ENCODE data around the gene VTI1A. TPM values are rescaled to one million over a fixed set of nuclear protein-coding genes. Genes with fewer than 3 reads are reported as not detected.

The VTI1A gene
- total RNA-seq, 6 experiments from 2014 or later, result 11.2 to 26.2 (median 12.3) TPM

DNA sequence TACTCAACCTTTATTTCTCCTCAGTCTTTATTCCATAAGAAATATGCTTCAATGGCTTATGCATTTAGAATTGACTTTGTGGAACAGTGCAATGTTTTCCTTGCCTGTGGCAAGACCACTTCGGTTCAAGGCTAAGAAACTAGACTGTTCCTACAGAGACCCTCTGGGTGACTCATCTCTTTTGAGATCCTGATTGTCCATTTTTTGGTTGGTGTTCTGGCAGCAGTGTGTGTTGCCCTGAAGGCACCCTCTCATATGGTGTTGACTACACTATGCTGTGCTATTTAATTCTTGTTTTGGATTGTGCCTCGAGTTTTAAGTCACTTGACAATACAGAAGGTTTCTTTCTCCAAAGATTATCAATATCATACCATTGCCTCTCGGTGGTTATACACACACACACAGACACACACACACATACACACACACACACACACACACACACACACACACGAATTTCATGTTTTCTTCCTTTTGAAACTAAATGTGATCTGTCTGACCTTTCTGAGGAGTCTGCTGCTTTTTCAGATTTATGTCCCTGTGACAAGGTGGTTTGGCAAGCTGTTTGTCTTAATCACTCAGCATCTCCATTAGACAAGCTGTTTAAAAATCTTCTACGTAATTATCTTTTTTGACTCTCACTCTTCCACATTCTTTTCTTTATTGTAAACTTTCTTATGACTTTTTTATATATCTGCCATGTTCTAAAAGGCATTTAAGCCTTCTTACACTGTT, 187.2 kb downstream of the VTI1A start:
- intact Hi-C loops (cut with DNase I), result no loop called here
- Histone ChIP-seq H3K4me1 (peaks cover 0 to 3% (median 0%) of the 10 kb centered on the region in 4 donors), H3K27ac (no peak overlapping the region), H3K36me3 (no peaks in the 10 kb centered on the region), H3K9me3 (no peaks in the 10 kb centered on the region), H3K4me3 (no peak overlapping the region), H3K27me3 (no peaks in the 10 kb centered on the region)
- DNase-seq (no peak), ATAC-seq (no peak)
- no peak for TF ChIP-seq POLR2A (IDR thresholded peaks at IDR 0.05)
- TF ChIP-seq, protein P1, sequence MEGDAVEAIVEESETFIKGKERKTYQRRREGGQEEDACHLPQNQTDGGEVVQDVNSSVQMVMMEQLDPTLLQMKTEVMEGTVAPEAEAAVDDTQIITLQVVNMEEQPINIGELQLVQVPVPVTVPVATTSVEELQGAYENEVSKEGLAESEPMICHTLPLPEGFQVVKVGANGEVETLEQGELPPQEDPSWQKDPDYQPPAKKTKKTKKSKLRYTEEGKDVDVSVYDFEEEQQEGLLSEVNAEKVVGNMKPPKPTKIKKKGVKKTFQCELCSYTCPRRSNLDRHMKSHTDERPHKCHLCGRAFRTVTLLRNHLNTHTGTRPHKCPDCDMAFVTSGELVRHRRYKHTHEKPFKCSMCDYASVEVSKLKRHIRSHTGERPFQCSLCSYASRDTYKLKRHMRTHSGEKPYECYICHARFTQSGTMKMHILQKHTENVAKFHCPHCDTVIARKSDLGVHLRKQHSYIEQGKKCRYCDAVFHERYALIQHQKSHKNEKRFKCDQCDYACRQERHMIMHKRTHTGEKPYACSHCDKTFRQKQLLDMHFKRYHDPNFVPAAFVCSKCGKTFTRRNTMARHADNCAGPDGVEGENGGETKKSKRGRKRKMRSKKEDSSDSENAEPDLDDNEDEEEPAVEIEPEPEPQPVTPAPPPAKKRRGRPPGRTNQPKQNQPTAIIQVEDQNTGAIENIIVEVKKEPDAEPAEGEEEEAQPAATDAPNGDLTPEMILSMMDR (IDR thresholded peaks at IDR 0.05), result no peak
- WGBS (ENCODE audit: insufficient coverage, low coverage, low lambda C conversion rate, missing lambda C conversion rate), result 86% methylated on average over 5 of the region's 5 CpGs

DNA sequence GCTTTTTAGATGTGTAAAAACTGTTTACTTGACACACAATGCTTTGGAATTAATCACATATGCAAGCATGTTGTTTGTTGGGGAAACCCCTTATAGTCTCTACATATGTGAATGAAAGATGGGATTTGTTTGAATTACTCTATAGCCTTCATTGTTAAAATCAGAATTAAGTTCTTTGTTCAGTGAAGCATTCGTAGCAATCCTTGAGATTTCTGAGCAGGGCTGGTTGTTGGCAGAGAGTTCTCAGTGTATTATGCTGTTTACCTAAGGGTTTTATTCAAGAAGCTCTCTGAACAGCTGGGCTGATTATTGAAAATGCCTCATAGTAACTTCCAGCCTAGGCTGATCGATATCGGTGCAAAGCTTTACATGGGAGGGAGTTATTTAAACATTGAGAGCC, 190.9 kb downstream of the VTI1A start:
- no peaks in the 10 kb centered on the region for H3K9me3 ChIP-seq
- H3K4me3 ChIP-seq, result no peak overlapping the region
- no peaks in the 10 kb centered on the region for H3K36me3 ChIP-seq
- ATAC-seq (no peak), DNase-seq (no peak)
- peaks cover 0 to 3% (median 0%) of the 10 kb centered on the region in 4 donors for H3K4me1 ChIP-seq
- no peak overlapping the region for H3K27ac ChIP-seq
- H3K27me3 ChIP-seq, result no peaks in the 10 kb centered on the region
- no peak for TF ChIP-seq POLR2A (IDR thresholded peaks at IDR 0.05)
- TF ChIP-seq, protein P1 (IDR thresholded peaks at IDR 0.05), result no peak
- intact Hi-C loops (cut with DNase I), result no loop called here
- 57% methylated on average over 3 of the region's 3 CpGs for WGBS (ENCODE audit: insufficient coverage, low coverage, low lambda C conversion rate, missing lambda C conversion rate)

- H3K4me3 ChIP-seq, result no peak overlapping the region
- WGBS (ENCODE audit: insufficient coverage, low coverage, low lambda C conversion rate, missing lambda C conversion rate), result 100% methylated on average over 1 of the region's 1 CpG
- no peak for TF ChIP-seq POLR2A (IDR thresholded peaks at IDR 0.05)
- TF ChIP-seq, protein P1 (IDR thresholded peaks at IDR 0.05), result no peak
Observed at GRCh38 chr10:112639298-112639697, 192.3 kb downstream of the VTI1A start.

DNA sequence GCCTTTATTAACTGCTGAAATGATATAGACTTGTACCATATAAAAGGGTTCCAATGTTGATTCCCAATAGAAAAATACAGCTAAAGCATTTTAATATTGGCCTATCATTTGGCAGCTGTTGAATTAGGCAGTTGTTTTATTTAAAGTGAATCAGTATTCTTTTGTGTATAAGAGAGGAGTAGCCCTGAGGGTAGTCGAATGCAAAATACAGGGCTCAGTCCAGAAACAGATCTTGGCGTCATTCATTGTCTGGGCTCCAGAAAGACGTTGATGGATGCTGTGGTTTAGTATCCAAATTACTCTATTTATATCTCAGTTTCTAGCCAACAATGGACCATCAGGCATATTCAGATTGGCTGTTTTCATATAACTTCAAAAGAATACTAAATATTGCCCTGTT, 193.6 kb downstream of the VTI1A start:
- ATAC-seq (no peak), DNase-seq (no peak)
- Histone ChIP-seq H3K9me3 (no peaks in the 10 kb centered on the region), H3K27ac (no peak overlapping the region), H3K4me3 (no peak overlapping the region), H3K4me1 (peaks cover 0 to 3% (median 0%) of the 10 kb centered on the region in 4 donors), H3K36me3 (no peaks in the 10 kb centered on the region), H3K27me3 (no peaks in the 10 kb centered on the region)
- no peak for TF ChIP-seq POLR2A (IDR thresholded peaks at IDR 0.05)
- TF ChIP-seq, protein P1 (IDR thresholded peaks at IDR 0.05), result no peak
- intact Hi-C loops (cut with DNase I), result no loop called here
- WGBS (ENCODE audit: insufficient coverage, low coverage, low lambda C conversion rate, missing lambda C conversion rate), result 83% methylated on average over 1 of the region's 3 CpGs

More at GRCh38 chr10:112639298-112639697, 192.3 kb downstream of the VTI1A start:
- DNase-seq (no peak), ATAC-seq (no peak)
- Histone ChIP-seq H3K27me3 (no peaks in the 10 kb centered on the region), H3K4me1 (peaks cover 0 to 3% (median 0%) of the 10 kb centered on the region in 4 donors), H3K9me3 (no peaks in the 10 kb centered on the region), H3K36me3 (no peaks in the 10 kb centered on the region), H3K27ac (no peak overlapping the region)
- intact Hi-C loops (cut with DNase I), result no loop called here
